Prostate gland (tissue), 2 donors: Measurements from ENCODE around the gene MYH8. TPM values are rescaled to one million over a fixed set of nuclear protein-coding genes. Genes with fewer than 3 reads are reported as not detected.

Source experiments
- DNase-seq: peaks from one replicate; pipeline ENCODE4 v3.0.0-alpha.2; 2019; ENCODE audit warnings: low spot score
- H3K27ac ChIP-seq, 2 donors: fragments of 200-600 bp; sonication (generic); 2 replicates each; pipeline ENCODE4 v1.5.1; 2017 to 2019
- H3K27me3 ChIP-seq: fragments of 200-600 bp; sonication (generic); replicated peaks from 2 replicates; pipeline ENCODE4 v1.5.1; 2019; ENCODE audit not compliant: insufficient read depth
- H3K36me3 ChIP-seq, 2 donors: fragments of 200-600 bp; sonication (generic); 1 replicate in 1 of 2; 2 replicates in 1 of 2; pipeline versions ENCODE4 v1.5.1 to v1.8.1; 2017 to 2019
- H3K4me1 ChIP-seq: fragments of 200-600 bp; sonication (generic); replicated peaks from 2 replicates; pipeline ENCODE4 v1.5.1; 2019
- H3K4me3 ChIP-seq, 2 donors: fragments of 200-600 bp; sonication (generic); 2 replicates each; pipeline ENCODE4 v1.5.1; 2017 to 2019
- H3K9me3 ChIP-seq: fragments of 200-600 bp; sonication (generic); 2 replicates; pipeline ENCODE4 v1.5.1; 2017
- POLR2A ChIP-seq: fragments of 450-650 bp; IDR thresholded peaks from one replicate; pipeline ENCODE4 v1.6.1; 2016; ENCODE audit warnings: antibody characterized with exemption, mild to moderate bottlenecking
- POLR2AphosphoS5 ChIP-seq: sonication (generic); formaldehyde crosslinking; IDR thresholded peaks from one replicate; pipeline ENCODE4 v1.6.1; 2017; ENCODE audit warnings: antibody characterized with exemption
- WGBS: methylation state at CpG from one replicate; pipeline ENCODE4 v1.1.5; 2018; 5-methylcytosine and 5-hydroxymethylcytosine counted together
- intact Hi-C: fragments of 100-400 bp; cut with DNase I; formaldehyde crosslinking; loops from one replicate; pipeline ENCODE4 v1.14.2; 2022
- total RNA-seq, 2 donors: library from RNA; depleted of rRNA; stranded (reverse); fragments of >200 nt; gene quantifications; one replicate each; pipeline ENCODE4 v1.1.0, GENCODE V29; 2016
- TF ChIP-seq, protein P1 (sequence below), 4 experiments: fragments of 200-600 bp in 2 of 4; fragments of 450-650 bp in 2 of 4; sonication (generic) in 2 of 4; IDR thresholded peaks; 1 replicate in 3 of 4; 2 replicates in 1 of 4; pipeline ENCODE4 v1.5.1; 2016 to 2019; ENCODE audit warnings: antibody characterized with exemption in 4 of 4, mild to moderate bottlenecking in 2 of 4, moderate library complexity in 2 of 4

MYH8 gene
- total RNA-seq, 2 donors from 2014 or later, result 0.05 to 0.40 TPM

DNA sequence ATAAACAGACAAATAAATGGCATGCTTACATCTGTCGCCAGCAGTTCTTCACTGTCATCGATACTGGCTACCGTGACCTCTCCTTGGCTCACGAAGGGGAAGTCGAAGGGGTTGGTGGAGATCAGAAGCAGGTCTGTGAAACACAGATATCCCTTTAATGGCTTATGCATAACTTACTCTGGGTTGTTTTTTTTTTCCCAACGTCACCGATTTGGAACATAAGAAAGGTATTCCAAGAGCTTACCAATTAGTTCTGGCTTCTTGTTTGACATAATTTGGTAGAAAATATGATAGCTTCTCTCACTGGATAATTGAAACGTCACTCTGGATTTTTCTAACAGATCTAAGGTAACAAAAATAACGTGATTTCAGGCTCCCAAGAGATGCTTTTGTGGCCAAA is 67.1 kb downstream of the MYH8 start:
- WGBS, result 82% methylated on average over 9 of the region's 9 CpGs
- H3K4me1 ChIP-seq, result no peaks in the 10 kb centered on the region
- no peaks in the 10 kb centered on the region for H3K27me3 ChIP-seq
- H3K36me3 ChIP-seq, result no peaks in the 10 kb centered on the region
- H3K27ac ChIP-seq, result no peak overlapping the region
- intact Hi-C loops, result no loop called here
- DNase-seq, result no peak
- H3K9me3 ChIP-seq, result no peaks in the 10 kb centered on the region
- H3K4me3 ChIP-seq, result no peak overlapping the region
- TF ChIP-seq POLR2A, result no peak
- TF ChIP-seq, protein P1, sequence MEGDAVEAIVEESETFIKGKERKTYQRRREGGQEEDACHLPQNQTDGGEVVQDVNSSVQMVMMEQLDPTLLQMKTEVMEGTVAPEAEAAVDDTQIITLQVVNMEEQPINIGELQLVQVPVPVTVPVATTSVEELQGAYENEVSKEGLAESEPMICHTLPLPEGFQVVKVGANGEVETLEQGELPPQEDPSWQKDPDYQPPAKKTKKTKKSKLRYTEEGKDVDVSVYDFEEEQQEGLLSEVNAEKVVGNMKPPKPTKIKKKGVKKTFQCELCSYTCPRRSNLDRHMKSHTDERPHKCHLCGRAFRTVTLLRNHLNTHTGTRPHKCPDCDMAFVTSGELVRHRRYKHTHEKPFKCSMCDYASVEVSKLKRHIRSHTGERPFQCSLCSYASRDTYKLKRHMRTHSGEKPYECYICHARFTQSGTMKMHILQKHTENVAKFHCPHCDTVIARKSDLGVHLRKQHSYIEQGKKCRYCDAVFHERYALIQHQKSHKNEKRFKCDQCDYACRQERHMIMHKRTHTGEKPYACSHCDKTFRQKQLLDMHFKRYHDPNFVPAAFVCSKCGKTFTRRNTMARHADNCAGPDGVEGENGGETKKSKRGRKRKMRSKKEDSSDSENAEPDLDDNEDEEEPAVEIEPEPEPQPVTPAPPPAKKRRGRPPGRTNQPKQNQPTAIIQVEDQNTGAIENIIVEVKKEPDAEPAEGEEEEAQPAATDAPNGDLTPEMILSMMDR (IDR thresholded peaks at IDR 0.05), result no peak
- no peak for TF ChIP-seq POLR2AphosphoS5

DNA sequence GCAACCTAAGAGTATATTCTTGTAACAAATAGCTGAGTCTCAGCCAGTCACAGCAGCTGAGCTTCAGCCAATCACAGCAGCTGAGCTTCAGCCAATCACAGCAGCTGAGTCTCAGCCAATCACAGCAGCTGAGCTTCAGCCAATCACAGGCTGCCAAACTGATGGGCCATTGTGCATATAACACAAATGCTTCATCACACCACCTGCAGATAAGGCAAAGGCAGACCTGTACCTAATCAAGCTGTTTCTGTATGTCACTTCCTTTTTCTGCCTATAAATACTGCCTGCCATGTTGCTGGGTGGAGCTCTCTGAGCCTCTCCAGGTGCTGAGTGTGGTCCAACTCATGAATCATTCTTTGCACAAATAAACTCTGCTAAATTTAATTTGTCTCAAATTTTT is 68.9 kb downstream of the MYH8 start:
- H3K9me3 ChIP-seq, result no peaks in the 10 kb centered on the region
- TF ChIP-seq POLR2A, result no peak
- TF ChIP-seq POLR2AphosphoS5, result no peak
- TF ChIP-seq, protein P1 (IDR thresholded peaks at IDR 0.05), result no peak
- no peak overlapping the region for H3K27ac ChIP-seq
- no peaks in the 10 kb centered on the region for H3K27me3 ChIP-seq
- H3K36me3 ChIP-seq, result no peaks in the 10 kb centered on the region
- no peaks in the 10 kb centered on the region for H3K4me1 ChIP-seq
- no peak overlapping the region for H3K4me3 ChIP-seq
- intact Hi-C loops, result no loop called here
- DNase-seq, result no peak

GRCh38 chr17:10349403-10349802 is 72.3 kb downstream of the MYH8 start:
- Histone ChIP-seq H3K4me1 (no peaks in the 10 kb centered on the region), H3K27ac (no peak overlapping the region), H3K27me3 (no peaks in the 10 kb centered on the region), H3K9me3 (no peaks in the 10 kb centered on the region), H3K36me3 (no peaks in the 10 kb centered on the region), H3K4me3 (no peak overlapping the region)
- intact Hi-C loops, result no loop called here
- no peak for DNase-seq
- WGBS, result 95% methylated on average over 1 of the region's 1 CpG
- TF ChIP-seq POLR2AphosphoS5 (no peak), POLR2A (no peak)
- TF ChIP-seq, protein P1 (IDR thresholded peaks at IDR 0.05), result no peak

DNA sequence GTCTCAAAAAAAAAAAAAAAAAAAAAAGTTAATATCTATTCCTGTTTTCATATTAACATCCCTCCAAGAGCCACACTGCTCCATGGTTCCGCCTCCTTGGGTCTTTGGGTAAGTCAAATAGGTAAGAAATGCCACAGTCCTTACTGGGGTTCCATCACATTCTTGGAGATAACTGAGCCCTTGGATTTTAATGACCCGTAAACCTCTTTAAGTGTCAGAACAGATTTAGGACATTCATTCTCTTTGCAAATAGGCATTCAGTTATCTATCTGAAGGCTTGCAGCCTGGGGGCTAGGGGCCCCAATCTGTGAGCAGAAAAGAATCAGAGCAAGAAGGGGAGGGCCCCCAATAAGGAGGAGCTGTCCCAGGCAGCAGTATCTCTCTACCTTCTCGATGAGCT is 76.9 kb downstream of the MYH8 start:
- no peak for DNase-seq
- Histone ChIP-seq H3K4me1 (no peaks in the 10 kb centered on the region), H3K27ac (no peak overlapping the region), H3K9me3 (no peaks in the 10 kb centered on the region), H3K27me3 (no peaks in the 10 kb centered on the region), H3K36me3 (no peaks in the 10 kb centered on the region), H3K4me3 (no peak overlapping the region)
- TF ChIP-seq POLR2A (no peak), POLR2AphosphoS5 (no peak)
- TF ChIP-seq, protein P1 (IDR thresholded peaks at IDR 0.05), result no peak
- intact Hi-C loops, result no loop called here
- WGBS, result 83% methylated on average over 3 of the region's 3 CpGs

Other genes starting within 250 kb of the MYH8 start
- gene GAS7, start 223.3 kb downstream of the MYH8 start, total RNA-seq, result 100 to 1,000 TPM in 1 of 2 donors, 10 to 100 TPM in 1; 10.3 to 144 TPM
- under 1 TPM in 1 of 2 donors, not detected in 1; 0.28 TPM for gene MYH13, start 48.9 kb downstream of the MYH8 start, total RNA-seq
- not detected for gene MYH4, start 47.6 kb upstream of the MYH8 start, total RNA-seq
- under 1 TPM in 1 of 2 donors, not detected in 1; 0.06 TPM for gene MYH1, start 96.6 kb upstream of the MYH8 start, total RNA-seq
- under 1 TPM; 0.18 to 0.23 TPM for gene MYH2, start 127.7 kb upstream of the MYH8 start, total RNA-seq
- gene MYH3, start 235.4 kb upstream of the MYH8 start, total RNA-seq, result 10 to 100 TPM in 1 of 2 donors, 1 to 10 TPM in 1; 5.9 to 14.8 TPM